ENCODE data around the gene AUTS2.

Gene AUTS2

DNA sequence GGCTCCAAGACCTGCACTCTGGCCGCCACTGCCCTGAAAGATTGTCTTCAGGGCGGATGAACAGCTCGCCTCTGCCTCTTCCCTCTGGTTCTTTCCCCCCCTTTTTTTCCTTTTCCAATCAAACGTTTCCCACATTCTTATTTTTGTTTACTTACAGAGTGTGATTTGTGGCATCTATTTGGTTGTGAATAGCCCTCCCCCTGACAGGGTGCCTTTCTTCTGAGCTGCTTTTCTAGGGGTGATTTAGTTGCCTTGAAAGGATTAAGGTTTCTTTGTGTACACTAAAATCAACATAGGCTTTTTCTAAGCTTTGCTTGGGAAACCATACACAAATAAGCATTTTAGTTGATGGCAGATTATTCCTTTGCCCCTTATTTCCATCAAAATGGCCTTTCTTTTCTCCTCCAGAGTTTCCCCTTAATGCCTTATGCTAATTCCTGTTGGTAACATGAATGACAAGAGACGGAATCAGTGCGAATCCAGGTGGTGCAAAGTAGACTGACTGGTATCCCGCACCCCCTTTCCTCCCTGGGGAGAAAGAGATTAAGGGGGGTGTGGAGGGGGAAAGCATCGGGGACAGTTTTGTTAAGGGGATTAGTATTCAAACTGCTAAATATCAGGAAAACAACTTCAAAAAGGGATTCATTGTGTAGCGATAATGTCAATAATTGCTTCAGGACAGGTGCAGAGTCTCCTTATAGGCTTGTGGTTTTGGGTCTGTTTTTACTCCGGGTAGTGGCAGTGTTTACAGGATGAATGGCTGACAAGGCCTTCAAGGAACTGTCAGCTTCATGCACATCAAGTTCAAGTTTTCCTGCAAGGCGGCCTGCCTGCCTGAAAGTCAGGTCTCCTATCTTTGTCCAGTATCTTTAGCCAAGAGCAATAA is 1102.0 kb downstream of the AUTS2 start:
- no peak for DNase-seq (ENCODE audit: low read depth in 1 of 2, low spot score in 1 of 2)
- H3K4me3 ChIP-seq (replicated peaks; ENCODE audit: insufficient read depth, low read length), result no peak overlapping the region
- H3K27ac ChIP-seq (replicated peaks), result no peak overlapping the region
- TF ChIP-seq SPI1 (IDR thresholded peaks at IDR 0.05; ENCODE audit: borderline replicate concordance, low read depth) (no peak), POLR2AphosphoS5 (IDR thresholded peaks at IDR 0.05; ENCODE audit: low read depth) (no peak), GABPA (IDR thresholded peaks at IDR 0.05; ENCODE audit: low read depth) (no peak)
- TF ChIP-seq, protein P1, sequence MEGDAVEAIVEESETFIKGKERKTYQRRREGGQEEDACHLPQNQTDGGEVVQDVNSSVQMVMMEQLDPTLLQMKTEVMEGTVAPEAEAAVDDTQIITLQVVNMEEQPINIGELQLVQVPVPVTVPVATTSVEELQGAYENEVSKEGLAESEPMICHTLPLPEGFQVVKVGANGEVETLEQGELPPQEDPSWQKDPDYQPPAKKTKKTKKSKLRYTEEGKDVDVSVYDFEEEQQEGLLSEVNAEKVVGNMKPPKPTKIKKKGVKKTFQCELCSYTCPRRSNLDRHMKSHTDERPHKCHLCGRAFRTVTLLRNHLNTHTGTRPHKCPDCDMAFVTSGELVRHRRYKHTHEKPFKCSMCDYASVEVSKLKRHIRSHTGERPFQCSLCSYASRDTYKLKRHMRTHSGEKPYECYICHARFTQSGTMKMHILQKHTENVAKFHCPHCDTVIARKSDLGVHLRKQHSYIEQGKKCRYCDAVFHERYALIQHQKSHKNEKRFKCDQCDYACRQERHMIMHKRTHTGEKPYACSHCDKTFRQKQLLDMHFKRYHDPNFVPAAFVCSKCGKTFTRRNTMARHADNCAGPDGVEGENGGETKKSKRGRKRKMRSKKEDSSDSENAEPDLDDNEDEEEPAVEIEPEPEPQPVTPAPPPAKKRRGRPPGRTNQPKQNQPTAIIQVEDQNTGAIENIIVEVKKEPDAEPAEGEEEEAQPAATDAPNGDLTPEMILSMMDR (IDR thresholded peaks at IDR 0.05; ENCODE audit: insufficient read depth, low read length), result no peak
- TF ChIP-seq, protein P2, sequence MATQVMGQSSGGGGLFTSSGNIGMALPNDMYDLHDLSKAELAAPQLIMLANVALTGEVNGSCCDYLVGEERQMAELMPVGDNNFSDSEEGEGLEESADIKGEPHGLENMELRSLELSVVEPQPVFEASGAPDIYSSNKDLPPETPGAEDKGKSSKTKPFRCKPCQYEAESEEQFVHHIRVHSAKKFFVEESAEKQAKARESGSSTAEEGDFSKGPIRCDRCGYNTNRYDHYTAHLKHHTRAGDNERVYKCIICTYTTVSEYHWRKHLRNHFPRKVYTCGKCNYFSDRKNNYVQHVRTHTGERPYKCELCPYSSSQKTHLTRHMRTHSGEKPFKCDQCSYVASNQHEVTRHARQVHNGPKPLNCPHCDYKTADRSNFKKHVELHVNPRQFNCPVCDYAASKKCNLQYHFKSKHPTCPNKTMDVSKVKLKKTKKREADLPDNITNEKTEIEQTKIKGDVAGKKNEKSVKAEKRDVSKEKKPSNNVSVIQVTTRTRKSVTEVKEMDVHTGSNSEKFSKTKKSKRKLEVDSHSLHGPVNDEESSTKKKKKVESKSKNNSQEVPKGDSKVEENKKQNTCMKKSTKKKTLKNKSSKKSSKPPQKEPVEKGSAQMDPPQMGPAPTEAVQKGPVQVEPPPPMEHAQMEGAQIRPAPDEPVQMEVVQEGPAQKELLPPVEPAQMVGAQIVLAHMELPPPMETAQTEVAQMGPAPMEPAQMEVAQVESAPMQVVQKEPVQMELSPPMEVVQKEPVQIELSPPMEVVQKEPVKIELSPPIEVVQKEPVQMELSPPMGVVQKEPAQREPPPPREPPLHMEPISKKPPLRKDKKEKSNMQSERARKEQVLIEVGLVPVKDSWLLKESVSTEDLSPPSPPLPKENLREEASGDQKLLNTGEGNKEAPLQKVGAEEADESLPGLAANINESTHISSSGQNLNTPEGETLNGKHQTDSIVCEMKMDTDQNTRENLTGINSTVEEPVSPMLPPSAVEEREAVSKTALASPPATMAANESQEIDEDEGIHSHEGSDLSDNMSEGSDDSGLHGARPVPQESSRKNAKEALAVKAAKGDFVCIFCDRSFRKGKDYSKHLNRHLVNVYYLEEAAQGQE (IDR thresholded peaks at IDR 0.05; ENCODE audit: insufficient replicate concordance, low read depth), result no peak
- peaks cover 13% of the 10 kb centered on the region for H3K27me3 ChIP-seq (ENCODE audit: insufficient read depth, poor library complexity, severe bottlenecking)

DNA sequence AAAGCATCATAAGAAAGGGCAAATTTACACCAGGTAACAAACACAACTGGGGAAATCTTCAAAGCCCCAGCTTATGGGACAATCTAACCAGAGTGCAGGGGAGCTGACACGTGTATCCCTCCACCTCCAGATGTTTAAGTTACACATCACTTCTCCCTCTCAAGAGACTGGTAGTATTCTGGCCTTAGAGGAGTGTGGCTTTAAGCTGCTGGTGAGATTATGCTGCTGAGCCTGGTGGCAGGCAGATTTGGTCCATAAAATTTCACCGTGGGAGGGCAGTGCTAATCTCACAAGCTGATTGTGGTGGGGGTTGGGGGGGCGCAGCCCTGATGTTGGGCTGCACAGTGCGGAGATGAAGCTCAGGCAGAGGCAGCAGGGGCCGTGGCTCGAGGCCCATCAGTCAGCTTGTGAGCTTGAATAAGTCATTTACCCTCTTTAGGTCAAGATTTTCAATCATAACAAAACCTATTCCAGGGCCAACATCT is 1102.7 kb downstream of the AUTS2 start:
- no peak overlapping the region for H3K4me3 ChIP-seq (replicated peaks; ENCODE audit: insufficient read depth, low read length)
- DNase-seq (ENCODE audit: low read depth in 1 of 2, low spot score in 1 of 2), result no peak
- H3K27ac ChIP-seq (replicated peaks), result no peak overlapping the region
- TF ChIP-seq, protein P2 (IDR thresholded peaks at IDR 0.05; ENCODE audit: insufficient replicate concordance, low read depth), result no peak
- TF ChIP-seq GABPA (IDR thresholded peaks at IDR 0.05; ENCODE audit: low read depth), result no peak
- TF ChIP-seq, protein P1 (IDR thresholded peaks at IDR 0.05; ENCODE audit: insufficient read depth, low read length), result no peak
- TF ChIP-seq SPI1 (IDR thresholded peaks at IDR 0.05; ENCODE audit: borderline replicate concordance, low read depth), result no peak
- no peak for TF ChIP-seq POLR2AphosphoS5 (IDR thresholded peaks at IDR 0.05; ENCODE audit: low read depth)
- H3K27me3 ChIP-seq (ENCODE audit: insufficient read depth, poor library complexity, severe bottlenecking), result peaks cover 6% of the 10 kb centered on the region

DNA sequence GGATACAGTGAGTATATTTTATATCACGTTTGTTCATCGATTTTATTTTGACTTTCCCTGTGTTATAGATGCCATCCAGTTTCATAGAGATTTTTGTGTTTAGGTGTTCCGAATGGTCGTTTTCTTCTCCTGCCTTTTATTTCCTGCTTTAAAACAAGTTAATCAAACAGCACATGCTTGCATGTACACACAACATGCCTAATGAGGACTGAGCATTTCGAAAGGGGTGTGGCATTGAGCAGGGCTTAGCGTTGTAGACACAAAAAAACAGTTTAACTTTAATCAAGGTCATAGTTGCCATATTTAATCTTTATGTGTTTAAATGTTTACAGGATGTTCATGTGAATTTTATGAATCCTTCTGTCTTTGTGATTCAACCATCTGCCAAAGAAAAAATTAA is 1103.2 kb downstream of the AUTS2 start:
- Histone ChIP-seq H3K27me3 (ENCODE audit: insufficient read depth, poor library complexity, severe bottlenecking) (peaks cover 2% of the 10 kb centered on the region), H3K27ac (replicated peaks) (no peak overlapping the region), H3K4me3 (replicated peaks; ENCODE audit: insufficient read depth, low read length) (no peak overlapping the region)
- TF ChIP-seq, protein P1 (IDR thresholded peaks at IDR 0.05; ENCODE audit: insufficient read depth, low read length), result no peak
- no peak for TF ChIP-seq GABPA (IDR thresholded peaks at IDR 0.05; ENCODE audit: low read depth)
- no peak for DNase-seq (ENCODE audit: low read depth in 1 of 2, low spot score in 1 of 2)

All from HL-60 (cell line).